NCI-H510A treated with DMSO at 0.1 percent for 48 hours (cell line): ENCODE results near the gene TIGD1.

Source experiments
- DNase-seq: peaks from one replicate; lab custom pipeline; 2025; lab: John Stamatoyannopoulos, UW

Gene TIGD1

GRCh38 chr2:232550354-232551249 lies at the start of gene TIGD1, which contains the start of gene EIF4E2:
TSS of gene TIGD1 (minus strand) at chr2:232550557. CDS start at chr2:232549882, 675 bp downstream.
TSS of gene EIF4E2 (plus strand) at chr2:232550689. CDS start at chr2:232550725, 36 bp downstream.
- DNase-seq: peak; percentile 97

- DNase-seq: no peak
These were observed 47.9 kb upstream of the TIGD1 start for GRCh38 chr2:232598293-232598692.

DNA sequence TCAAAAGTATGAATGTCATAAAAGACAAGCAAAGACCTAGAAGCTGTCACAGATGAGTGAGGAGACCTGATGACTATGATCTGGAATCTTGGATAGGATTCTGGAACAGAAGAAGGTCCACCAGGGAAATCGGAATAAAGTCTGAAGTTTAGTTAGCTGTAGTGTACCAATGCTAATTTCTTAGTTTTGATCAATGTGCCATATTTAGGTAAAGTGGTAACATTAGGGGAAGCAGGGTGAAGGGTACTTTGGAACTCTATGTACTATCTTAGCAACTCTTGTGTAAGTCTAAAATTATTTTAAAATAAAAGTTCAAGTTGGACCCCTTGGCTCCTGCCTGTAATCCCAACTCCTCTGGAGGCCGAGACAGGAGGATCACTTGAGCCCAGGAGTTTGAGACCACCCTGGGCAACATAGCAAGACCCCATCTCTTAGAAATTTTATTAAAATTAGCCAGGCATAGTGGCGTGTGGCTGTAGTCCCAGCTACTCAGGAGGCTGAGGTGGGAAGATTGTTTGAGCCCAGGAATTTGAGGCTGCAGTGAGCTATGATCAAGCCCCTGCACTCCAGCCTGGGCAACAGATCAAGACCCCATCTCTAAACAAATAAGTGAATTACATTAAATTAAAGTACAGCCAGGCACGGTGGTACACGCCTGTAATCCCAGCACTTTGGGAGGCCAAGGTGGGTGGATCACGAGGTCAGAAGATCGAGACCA lies 47.2 kb upstream of the TIGD1 start:
- no peak for DNase-seq

GRCh38 chr2:232593982-232594381 lies 43.6 kb upstream of the TIGD1 start:
- DNase-seq: no peak

DNA sequence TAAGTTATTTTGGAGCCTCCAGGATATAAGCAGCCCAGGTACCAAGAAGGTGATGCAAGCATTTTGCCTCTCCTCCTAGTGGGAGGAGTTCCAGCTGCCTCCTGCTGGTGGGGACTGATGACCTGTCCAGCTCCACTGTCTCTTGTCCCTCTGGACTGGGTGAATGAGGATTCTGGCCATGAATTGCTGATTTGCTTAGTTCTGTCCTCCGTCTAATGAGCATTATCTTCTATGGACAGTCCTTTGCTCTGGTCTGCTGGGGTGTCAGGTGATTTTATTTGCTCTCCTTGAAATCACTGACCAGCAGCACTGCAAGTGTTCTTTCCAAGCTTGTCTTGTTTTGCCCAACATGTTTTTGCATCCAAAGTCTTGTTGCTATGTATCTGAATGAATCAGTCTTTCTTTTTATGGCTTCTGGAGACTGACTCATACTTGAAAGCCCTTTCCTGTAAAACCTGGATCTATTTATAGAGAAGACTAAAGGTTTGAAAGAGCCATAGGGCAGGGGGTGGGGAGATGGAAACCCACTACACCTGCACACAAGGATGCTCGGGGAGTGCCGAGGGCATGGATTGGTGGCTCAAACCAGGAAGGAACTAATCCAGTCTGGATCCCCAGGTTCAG lies 42.5 kb upstream of the TIGD1 start:
- no peak for DNase-seq

- no peak for DNase-seq
These were observed 38.6 kb upstream of the TIGD1 start for GRCh38 chr2:232588680-232589585.

DNA sequence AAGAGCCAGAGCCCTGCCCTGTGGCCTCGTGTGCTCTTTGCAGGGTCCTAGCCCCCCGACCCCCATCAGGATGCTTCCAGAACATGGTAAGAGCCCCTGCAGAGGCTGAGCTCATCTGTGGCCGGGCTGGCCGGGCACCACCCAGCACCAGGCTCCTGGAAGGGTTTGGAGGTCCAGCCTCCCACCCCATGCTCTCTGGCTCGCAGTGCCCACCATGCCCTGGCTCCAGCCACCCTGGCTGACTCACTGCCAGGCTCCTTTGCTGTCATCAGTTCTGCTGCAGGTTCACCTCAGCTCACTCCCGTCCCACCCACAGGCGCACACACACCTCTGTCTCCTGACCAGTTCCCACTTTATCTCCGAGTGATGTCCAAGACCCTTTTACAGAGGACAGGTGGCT lies 37.7 kb upstream of the TIGD1 start:
- no peak for DNase-seq

GRCh38 chr2:232587512-232587911 lies 37.2 kb upstream of the TIGD1 start:
- DNase-seq: no peak

DNA sequence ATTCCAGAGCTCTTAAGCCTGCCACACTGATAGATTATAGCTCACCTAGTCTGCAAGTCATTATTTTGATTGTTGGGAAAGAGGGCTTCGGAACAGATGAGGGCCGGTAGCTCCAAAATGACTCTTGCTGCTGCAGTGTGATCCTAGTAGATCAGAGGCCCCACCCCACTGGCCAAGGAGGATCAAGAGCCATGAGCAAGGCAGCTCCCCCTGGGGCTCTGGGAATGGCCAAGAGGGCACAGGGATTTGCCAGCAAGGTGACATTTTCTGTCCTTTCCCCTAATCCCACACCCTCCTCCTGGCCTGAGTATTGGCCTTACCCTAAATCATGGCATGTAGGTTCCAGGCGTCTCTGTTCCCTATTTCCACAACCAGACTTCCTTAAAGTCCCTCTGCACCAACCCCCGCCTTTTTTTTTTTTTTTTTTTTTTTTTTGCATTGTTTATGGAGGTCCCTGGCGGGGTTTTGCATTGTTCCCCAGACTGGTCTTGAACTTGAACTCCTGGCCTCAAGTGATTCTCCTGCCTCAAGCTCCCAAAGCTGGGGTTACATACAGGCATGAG lies 36.7 kb upstream of the TIGD1 start:
- no peak for DNase-seq

DNA sequence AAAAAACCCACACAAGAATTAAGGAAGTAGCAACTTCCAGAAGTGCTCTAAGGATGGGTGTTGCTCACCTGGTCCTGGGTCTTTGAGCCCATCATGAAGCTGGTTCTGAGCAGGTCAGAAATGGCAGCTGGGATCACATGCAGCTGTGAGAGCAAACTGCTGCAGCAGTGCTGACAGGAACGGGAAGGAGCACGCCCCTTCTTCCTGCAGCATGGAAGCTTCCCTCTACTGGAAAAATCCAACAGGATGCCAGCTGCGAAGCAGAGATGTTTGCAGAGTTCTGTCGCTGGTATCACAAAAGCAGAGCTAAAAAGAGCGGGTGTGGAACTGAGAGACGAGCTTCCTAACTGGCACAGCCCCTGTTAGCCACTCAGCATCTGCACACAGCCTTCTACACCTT lies 33.9 kb upstream of the TIGD1 start:
- peak; percentile 32 for DNase-seq

DNA sequence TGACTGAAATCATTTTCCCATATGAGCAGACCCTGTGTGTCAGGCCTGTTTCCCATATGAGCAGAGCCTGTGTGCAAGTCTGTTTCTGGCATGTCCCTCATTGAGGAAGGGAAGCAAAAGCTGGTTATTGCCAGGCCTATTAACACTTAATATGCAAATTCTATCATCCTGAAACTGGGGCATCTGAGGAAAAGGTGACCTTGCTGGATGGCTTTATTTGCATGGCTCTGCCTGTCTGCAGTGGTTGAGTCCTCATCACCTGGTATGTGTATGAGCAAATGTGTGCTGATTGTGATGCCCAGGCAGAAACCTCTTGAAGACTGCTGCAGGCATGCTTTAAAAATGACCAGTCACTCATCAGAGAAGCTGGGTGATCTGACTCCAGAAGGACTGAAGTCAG lies 31.4 kb upstream of the TIGD1 start:
- DNase-seq: no peak

DNA sequence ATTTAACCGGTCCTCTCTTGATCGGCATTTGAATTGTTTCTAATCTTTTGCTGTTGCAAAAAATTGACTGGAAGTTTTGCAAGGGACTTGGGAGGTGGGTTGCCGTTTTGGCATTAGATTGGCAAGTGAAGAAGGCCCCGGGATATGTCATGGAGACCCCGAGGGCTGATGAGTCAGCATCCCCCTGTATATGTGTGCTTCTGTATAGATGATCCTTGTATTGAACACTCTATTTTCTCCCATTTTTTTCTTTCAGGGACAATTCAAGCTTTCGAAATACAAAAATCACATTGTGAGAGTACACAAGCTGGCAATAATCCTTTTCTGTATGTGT lies 30.3 kb upstream of the TIGD1 start:
- DNase-seq: no peak

DNA sequence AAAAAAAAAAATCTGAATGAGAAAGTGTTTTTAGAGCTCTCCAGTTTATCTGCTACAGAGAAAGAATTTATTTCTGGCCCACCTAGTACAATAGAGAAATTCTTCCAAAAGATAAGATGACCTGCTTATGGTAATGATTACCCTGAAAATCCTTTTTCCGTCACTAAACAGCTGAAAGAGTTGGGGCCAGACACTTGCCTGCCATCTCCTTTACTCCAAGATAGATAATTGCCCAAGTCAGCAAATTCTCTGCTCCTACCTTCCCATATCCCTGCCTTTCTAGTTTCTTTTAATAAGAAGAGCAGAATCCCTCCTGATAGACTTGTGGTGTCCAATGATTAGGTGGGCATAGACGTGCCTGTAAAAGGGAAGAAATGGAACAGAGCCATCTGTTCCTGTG lies 28.3 kb upstream of the TIGD1 start:
- no peak for DNase-seq

GRCh38 chr2:232577841-232578240 lies 27.5 kb upstream of the TIGD1 start:
- no peak for DNase-seq

- no peak for DNase-seq
These were observed 26.6 kb upstream of the TIGD1 start for GRCh38 chr2:232576995-232577394.

DNA sequence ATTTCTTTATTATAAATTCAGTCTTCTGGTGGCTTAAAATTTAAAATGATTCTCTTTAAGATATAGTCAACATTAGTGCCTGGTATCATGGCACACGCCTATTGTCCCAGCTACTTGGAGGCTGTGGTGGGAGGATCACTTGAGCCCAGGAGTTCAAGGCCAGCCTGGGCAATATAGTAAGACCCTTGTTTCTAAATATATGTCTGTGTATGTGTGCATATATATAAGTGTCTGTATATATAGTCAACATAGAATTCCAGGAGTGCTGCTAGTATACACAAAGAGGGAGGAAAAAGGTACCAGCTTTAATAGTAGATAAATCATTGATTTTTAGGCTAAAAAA lies 25.0 kb upstream of the TIGD1 start:
- no peak for DNase-seq

DNA sequence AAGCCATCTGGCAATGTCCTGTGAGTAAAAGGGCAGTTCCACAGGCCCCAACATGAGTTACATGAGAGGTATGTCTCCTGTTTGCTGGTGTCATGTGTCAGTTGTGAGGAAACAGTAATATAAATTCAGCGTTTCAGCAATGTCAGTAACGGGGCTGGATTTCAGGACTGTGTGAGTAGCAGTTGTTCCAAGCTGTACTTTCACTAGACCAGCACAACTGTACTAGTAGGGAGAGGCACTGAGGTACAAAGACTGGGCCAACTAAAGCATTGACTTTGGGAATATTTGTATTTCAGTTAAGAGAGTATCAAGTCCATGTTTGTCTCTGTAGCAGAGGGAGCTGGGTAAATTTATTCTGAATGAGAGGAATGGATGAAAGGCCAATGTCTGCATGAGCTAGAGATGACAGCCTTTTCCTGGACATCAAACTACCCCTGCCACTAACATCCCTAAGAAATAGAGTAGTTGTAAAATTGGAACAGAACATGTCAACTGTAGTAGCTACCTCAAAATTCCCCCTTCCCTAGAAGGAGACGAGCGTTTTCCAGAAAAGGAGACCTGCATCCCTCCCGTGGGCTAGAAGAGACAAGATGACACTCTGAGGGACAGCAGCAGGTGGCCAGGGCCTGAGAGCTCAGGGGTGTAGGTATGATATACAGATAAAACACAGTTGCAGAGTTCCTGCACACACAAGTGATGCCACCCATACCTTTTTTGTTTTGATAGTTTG lies 24.5 kb upstream of the TIGD1 start:
- no peak for DNase-seq

GRCh38 chr2:232573771-232574435 lies 23.5 kb upstream of the TIGD1 start:
- no peak for DNase-seq

GRCh38 chr2:232573042-232573441 lies 22.7 kb upstream of the TIGD1 start:
- no peak for DNase-seq

DNA sequence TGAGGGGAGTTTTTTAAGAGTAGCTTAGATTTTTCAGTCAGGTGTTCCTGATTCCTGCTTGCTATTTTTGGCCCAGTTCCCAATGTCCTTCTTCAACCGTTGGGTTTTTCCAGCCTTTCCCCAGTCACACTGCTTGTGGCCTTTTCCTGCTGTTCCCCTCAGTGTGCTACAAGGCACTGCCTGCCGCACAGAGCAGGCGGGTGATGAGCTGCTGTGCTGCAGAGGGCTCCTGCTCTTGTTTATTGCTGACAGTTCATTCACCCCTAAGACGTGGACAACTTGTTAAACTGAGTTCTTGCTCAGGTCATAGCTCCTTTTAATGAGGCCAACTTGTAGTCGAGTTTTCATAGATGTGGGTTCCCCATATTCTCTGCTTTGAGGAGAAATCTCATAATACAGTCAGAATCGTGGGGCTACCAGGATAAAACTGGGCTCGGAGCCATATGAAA lies 20.7 kb upstream of the TIGD1 start:
- no peak for DNase-seq
